Measurements from ENCODE around the gene LGSN. TPM values are rescaled to one million over a fixed set of nuclear protein-coding genes. Genes with fewer than 3 reads are reported as not detected.
"Not testable (repeated sequence)": the region's sequence is repeated elsewhere in the genome, so short reads cannot be mapped to it uniquely, and the experiment has no call there.

LGSN gene
- total RNA-seq, 3 donors from 2014 or later, result not detected

GRCh38 chr6:63290492-63291058 is 29.2 kb downstream of the LGSN start:
- TF ChIP-seq POLR2AphosphoS5 (IDR thresholded peaks at IDR 0.05), result no peak
- no peak for TF ChIP-seq POLR2A (IDR thresholded peaks at IDR 0.05)
- TF ChIP-seq CTCF (IDR thresholded peaks at IDR 0.05), result no peak
- Histone ChIP-seq H3K9me3 (no peaks in the 10 kb centered on the region), H3K36me3 (no peaks in the 10 kb centered on the region), H3K27me3 (no peaks in the 10 kb centered on the region), H3K4me1 (no peaks in the 10 kb centered on the region), H3K4me3 (no peak overlapping the region), H3K27ac (no peak overlapping the region)
- DNase-seq (ENCODE audit: low spot score in 2 of 2), result no peak
- intact Hi-C loops (cut with DNase I; ENCODE audit: low total_unique reads), result no loop called here

GRCh38 chr6:63289269-63289872 is 30.4 kb downstream of the LGSN start:
- H3K27ac ChIP-seq, result no peak overlapping the region
- no peak overlapping the region for H3K4me3 ChIP-seq
- no peaks in the 10 kb centered on the region for H3K36me3 ChIP-seq
- DNase-seq (ENCODE audit: low spot score in 2 of 2), result no peak
- no peaks in the 10 kb centered on the region for H3K27me3 ChIP-seq
- TF ChIP-seq POLR2A (IDR thresholded peaks at IDR 0.05), result no peak
- no peak for TF ChIP-seq POLR2AphosphoS5 (IDR thresholded peaks at IDR 0.05)
- no peak for TF ChIP-seq CTCF (IDR thresholded peaks at IDR 0.05)
- intact Hi-C loops (cut with DNase I; ENCODE audit: low total_unique reads), result no loop called here
- H3K4me1 ChIP-seq, result no peaks in the 10 kb centered on the region
- H3K9me3 ChIP-seq, result no peaks in the 10 kb centered on the region

GRCh38 chr6:63280639-63281180 is 39.1 kb downstream of the LGSN start:
- H3K4me3 ChIP-seq, result no peak overlapping the region
- no peaks in the 10 kb centered on the region for H3K36me3 ChIP-seq
- no peaks in the 10 kb centered on the region for H3K27me3 ChIP-seq
- intact Hi-C loops (cut with DNase I; ENCODE audit: low total_unique reads), result no loop called here
- DNase-seq (ENCODE audit: low spot score in 2 of 2), result no peak
- H3K9me3 ChIP-seq, result no peaks in the 10 kb centered on the region
- no peaks in the 10 kb centered on the region for H3K4me1 ChIP-seq
- H3K27ac ChIP-seq, result no peak overlapping the region
- no peak for TF ChIP-seq POLR2AphosphoS5 (IDR thresholded peaks at IDR 0.05)
- no peak for TF ChIP-seq POLR2A (IDR thresholded peaks at IDR 0.05)
- TF ChIP-seq CTCF (IDR thresholded peaks at IDR 0.05), result no peak

- Histone ChIP-seq H3K9me3 (no peaks in the 10 kb centered on the region), H3K27ac (no peak overlapping the region), H3K4me1 (no peaks in the 10 kb centered on the region), H3K4me3 (no peak overlapping the region), H3K27me3 (no peaks in the 10 kb centered on the region), H3K36me3 (no peaks in the 10 kb centered on the region)
- DNase-seq (ENCODE audit: low spot score in 2 of 2), result no peak
- intact Hi-C loops (cut with DNase I; ENCODE audit: low total_unique reads), result no loop called here
- TF ChIP-seq CTCF (IDR thresholded peaks at IDR 0.05) (no peak), POLR2AphosphoS5 (IDR thresholded peaks at IDR 0.05) (no peak), POLR2A (IDR thresholded peaks at IDR 0.05) (no peak)
Measured at GRCh38 chr6:63278916-63279315, 40.9 kb downstream of the LGSN start.

GRCh38 chr6:63275953-63276352 is 43.8 kb downstream of the LGSN start:
- no peak overlapping the region for H3K4me3 ChIP-seq
- intact Hi-C loops (cut with DNase I; ENCODE audit: low total_unique reads), result no loop called here
- TF ChIP-seq POLR2A (IDR thresholded peaks at IDR 0.05) (no peak), CTCF (IDR thresholded peaks at IDR 0.05) (no peak)
- H3K27ac ChIP-seq, result no peak overlapping the region
- no peaks in the 10 kb centered on the region for H3K9me3 ChIP-seq
- H3K36me3 ChIP-seq, result no peaks in the 10 kb centered on the region
- H3K27me3 ChIP-seq, result no peaks in the 10 kb centered on the region
- H3K4me1 ChIP-seq, result no peaks in the 10 kb centered on the region
- no peak for DNase-seq (ENCODE audit: low spot score in 2 of 2)

GRCh38 chr6:63274795-63275430 is 44.9 kb downstream of the LGSN start:
- H3K27ac ChIP-seq; intact Hi-C loops (cut with DNase I; ENCODE audit: low total_unique reads); H3K9me3 ChIP-seq; H3K27me3 ChIP-seq; H3K4me1 ChIP-seq; H3K36me3 ChIP-seq; H3K4me3 ChIP-seq; DNase-seq (ENCODE audit: low spot score in 2 of 2): not testable (repeated sequence)

Data from breast epithelium (tissue), 4 donors.